HepG2 (cell line): ENCODE results near the gene ALDH18A1. TPM values are rescaled to one million over a fixed set of nuclear protein-coding genes. Genes with fewer than 3 reads are reported as not detected.

Experiments
- ATAC-seq: fragments of 200-7000 bp; cut with Tn5 transposase; 3 replicates; pipeline ENCODE4 v1.9.1; 2020; ENCODE audit warnings: mild to moderate bottlenecking, moderate library complexity
- BruUV-seq: library from RNA; stranded (reverse); fragments of 400-500 nt; replicated peaks from 2 replicates; lab custom pipeline; 2021; lab: Mats Ljungman, UMichigan
- CTCF ChIA-PET: fragments of 300-600 bp; formaldehyde crosslinking; extraction: SDS; loops from one replicate; lab custom pipeline; 2021; ENCODE audit warnings: low total read pairs, inconsistent platforms, low intra/inter-chr PET ratio; lab: Yijun Ruan, JAX
- POLR2A ChIA-PET: fragments of 350-600 bp; sonication (Branson Sonifier 250); formaldehyde crosslinking; loops from one replicate; lab custom pipeline; 2020; ENCODE audit warnings: antibody characterized with exemption, inconsistent platforms; lab: Yijun Ruan, JAX
- DNase-seq: peaks from one replicate; pipeline ENCODE4 v3.0.0-alpha.2; 2015; ENCODE audit warnings: low spot score
- FAIRE-seq: peaks from 3 replicates; lab custom pipeline; 2011; peaks lifted over from hg19 to GRCh38; lab: Jason Lieb, UNC
- H2AFZ ChIP-seq: one replicate; pipeline ENCODE4 v1.6.1; 2011; ENCODE audit warnings: low read length, inconsistent platforms
- H3K27ac ChIP-seq: fragments of 300-600 bp; 3 replicates; pipeline ENCODE4 v1.8.0; 2011; ENCODE audit warnings: mixed run types, mild to moderate bottlenecking, mixed read lengths, low read length, inconsistent platforms; ENCODE audit not compliant: insufficient read depth; ENCODE audit errors: extremely low read length
- H3K27me3 ChIP-seq, 2 experiments: fragments of 200-600 bp in 1 of 2; 2 replicates in 1 of 2; 3 replicates in 1 of 2; pipeline versions ENCODE4 v1.6.0 to v1.8.0; 2011; ENCODE audit warnings: low read length in 2 of 2, mild to moderate bottlenecking in 2 of 2, moderate library complexity in 2 of 2, inconsistent platforms in 1 of 2; ENCODE audit not compliant: insufficient read depth in 2 of 2, control insufficient read depth in 1 of 2
- H3K36me3 ChIP-seq, 2 experiments: fragments of 200-600 bp in 1 of 2; replicated peaks in 1 of 2; 2 replicates in 1 of 2; 3 replicates in 1 of 2; pipeline versions ENCODE4 v1.5.1 to v1.8.0; 2011; ENCODE audit warnings: low read length in 2 of 2, inconsistent platforms in 1 of 2; ENCODE audit not compliant: insufficient read depth in 2 of 2, control insufficient read depth in 1 of 2
- H3K4me1 ChIP-seq: 2 replicates; pipeline ENCODE4 v1.5.1; 2012; ENCODE audit warnings: low read length, inconsistent platforms; ENCODE audit not compliant: insufficient read depth
- H3K4me2 ChIP-seq: 2 replicates; pipeline ENCODE4 v1.6.0; 2011; ENCODE audit warnings: low read depth, low read length, inconsistent platforms
- H3K4me3 ChIP-seq, 3 experiments: fragments of 200-600 bp in 1 of 3; sonication (generic), shearing (Covaris generic) in 1 of 3; replicated peaks in 1 of 3; 2 replicates each; pipeline ENCODE4 v1.5.1; 2011 to 2016; ENCODE audit warnings: low read length in 3 of 3, inconsistent platforms in 2 of 3, low read depth in 2 of 3, mild to moderate bottlenecking in 2 of 3, control low read depth in 1 of 3, mixed read lengths in 1 of 3; ENCODE audit not compliant: insufficient read depth in 1 of 3
- H3K79me2 ChIP-seq: one replicate; pipeline ENCODE4 v1.6.1; 2011; ENCODE audit warnings: low read length, inconsistent platforms; ENCODE audit not compliant: insufficient read depth
- H3K9ac ChIP-seq: 2 replicates; pipeline ENCODE4 v1.6.0; 2011; ENCODE audit warnings: mild to moderate bottlenecking, low read depth, low read length, inconsistent platforms; ENCODE audit not compliant: insufficient read depth
- H3K9me3 ChIP-seq: 2 replicates; pipeline ENCODE4 v1.5.1; 2012; ENCODE audit warnings: mild to moderate bottlenecking, low read length
- H4K20me1 ChIP-seq: 2 replicates; pipeline ENCODE4 v1.6.0; 2011; ENCODE audit warnings: inconsistent platforms, mild to moderate bottlenecking, low read length, moderate library complexity; ENCODE audit not compliant: insufficient read depth
- EEA1 ChIP-seq: sonication (generic); formaldehyde crosslinking; IDR thresholded peaks from 2 replicates; pipeline ENCODE4 v1.5.1; 2020; ENCODE audit warnings: mild to moderate bottlenecking, missing genetic modification reagents, borderline replicate concordance
- FOXK1 ChIP-seq: sonication (generic); formaldehyde crosslinking; IDR thresholded peaks from 2 replicates; pipeline ENCODE4 v1.4.0; 2020; ENCODE audit warnings: low read depth, missing genetic modification reagents, borderline replicate concordance
- PHF5A ChIP-seq: IDR thresholded peaks from one replicate; pipeline ENCODE4 v1.6.1; 2018; ENCODE audit warnings: low read depth, missing genetic modification reagents; ENCODE audit not compliant: unreplicated experiment
- SOX5 ChIP-seq: IDR thresholded peaks from 2 replicates; pipeline ENCODE4 v1.6.1; 2016; ENCODE audit warnings: borderline replicate concordance
- ZNF235 ChIP-seq: sonication (generic); formaldehyde crosslinking; IDR thresholded peaks from 2 replicates; pipeline ENCODE4 v1.8.1; 2023; ENCODE audit warnings: mild to moderate bottlenecking, missing genetic modification reagents, borderline replicate concordance
- ZNF468 ChIP-seq: sonication (generic); formaldehyde crosslinking; IDR thresholded peaks from 2 replicates; pipeline ENCODE4 v1.8.0; 2022; ENCODE audit warnings: mild to moderate bottlenecking, moderate library complexity, missing genetic modification reagents
- ZNF501 ChIP-seq: sonication (generic); formaldehyde crosslinking; IDR thresholded peaks from 2 replicates; pipeline ENCODE4 v1.5.1; 2020; ENCODE audit warnings: mild to moderate bottlenecking, moderate library complexity, missing genetic modification reagents
- ZNF543 ChIP-seq: sonication (generic); formaldehyde crosslinking; IDR thresholded peaks from 2 replicates; pipeline ENCODE4 v1.4.0; 2020; ENCODE audit warnings: mild to moderate bottlenecking, missing genetic modification reagents
- WGBS: methylation state at CpG from one replicate; pipeline ENCODE4 v1.1.6; 2017; ENCODE audit warnings: low lambda C conversion rate; 5-methylcytosine and 5-hydroxymethylcytosine counted together
- in situ Hi-C: cut with HindIII; loops from 2 replicates; pipeline ENCODE4 v1.10.0; 2017; ENCODE audit warnings: low pct_unique_long_range_greater_than_20kb; ENCODE audit not compliant: extremely low pct_ligation_motif_present
- intact Hi-C: fragments of 100-400 bp; cut with micrococcal nuclease; formaldehyde crosslinking; loops from one replicate; pipeline ENCODE4 v1.10.0; 2022; ENCODE audit not compliant: unreplicated experiment
- polyA plus RNA-seq, 8 experiments: library from polyadenylated mRNA; depleted of rRNA in 3 of 8; stranded (reverse) in 7 of 8; unstranded in 1 of 8; fragments of >200 nt; fragmentation: Illumina TruSeq in 4 of 8; extraction: Trizol in 4 of 8; gene quantifications; 2 replicates each; pipeline versions ENCODE4 v1.2.1 to v1.2.3, GENCODE V29; 2011 to 2016; ENCODE audit warnings: low read depth in 4 of 8, missing spikeins in 1 of 8, mixed read lengths in 1 of 8; ENCODE audit not compliant: insufficient read depth in 1 of 8
- total RNA-seq, 5 experiments: library from RNA; depleted of rRNA; stranded (reverse); fragments of >200 nt; fragmentation: Illumina TruSeq; extraction: Trizol; gene quantifications; 2 replicates each; pipeline ENCODE4 v1.2.3, GENCODE V29; 2016; ENCODE audit warnings: low read depth in 1 of 5
- TF ChIP-seq, protein P1 (sequence below): sonication (generic); formaldehyde crosslinking; IDR thresholded peaks from 2 replicates; pipeline ENCODE4 v1.5.1; 2020; ENCODE audit warnings: missing genetic modification reagents, mild to moderate bottlenecking, borderline replicate concordance
- TF ChIP-seq, protein P2 (sequence below): sonication (generic); formaldehyde crosslinking; IDR thresholded peaks from 2 replicates; pipeline ENCODE4 v1.8.1; 2022; ENCODE audit warnings: low read depth, mild to moderate bottlenecking, missing genetic modification reagents
- TF ChIP-seq, protein P3 (sequence below): sonication (generic); formaldehyde crosslinking; IDR thresholded peaks from 2 replicates; pipeline ENCODE4 v1.4.0; 2020; ENCODE audit warnings: missing genetic modification reagents
- TF ChIP-seq, protein P4 (sequence below): sonication (generic); formaldehyde crosslinking; conservative IDR thresholded peaks from 2 replicates; pipeline ENCODE4 v1.8.1; 2023; ENCODE audit warnings: missing genetic modification reagents

The ALDH18A1 gene
- total and polyA plus RNA-seq, 2 of the 13 experiments (the other 11 are each of a cell fraction or from before 2014, with no cell fraction given): 180 to 263 TPM

DNA sequence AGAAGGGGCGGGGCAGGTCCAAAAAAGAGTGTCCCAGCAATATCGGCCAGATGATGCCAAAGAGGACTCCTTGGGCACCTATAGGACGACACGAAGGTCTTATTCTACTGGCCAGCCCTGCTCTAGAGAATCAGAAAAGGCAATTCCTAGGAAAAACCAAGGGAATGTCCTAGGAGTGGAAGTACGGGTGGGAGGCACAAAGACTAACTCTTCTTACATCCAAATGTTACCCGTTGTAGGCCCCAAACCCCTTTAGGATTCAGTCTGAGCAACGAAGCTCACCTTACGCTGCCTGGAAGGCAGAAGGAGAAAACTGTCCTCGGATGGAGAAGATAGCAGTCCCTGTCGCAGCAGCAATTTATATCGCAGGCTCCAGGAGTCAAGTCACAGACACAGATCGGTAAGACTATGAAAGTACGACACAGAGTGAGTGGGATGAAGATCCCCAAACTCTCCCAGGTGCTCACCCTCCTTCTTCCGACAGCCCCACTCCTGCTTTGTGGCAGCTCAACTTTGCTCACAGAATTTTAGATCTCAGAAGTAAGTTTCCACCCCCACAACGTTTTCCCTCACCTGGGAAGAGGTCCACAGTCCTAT lies 36.7 kb upstream of the ALDH18A1 start (continued):
- TF ChIP-seq, protein P1, sequence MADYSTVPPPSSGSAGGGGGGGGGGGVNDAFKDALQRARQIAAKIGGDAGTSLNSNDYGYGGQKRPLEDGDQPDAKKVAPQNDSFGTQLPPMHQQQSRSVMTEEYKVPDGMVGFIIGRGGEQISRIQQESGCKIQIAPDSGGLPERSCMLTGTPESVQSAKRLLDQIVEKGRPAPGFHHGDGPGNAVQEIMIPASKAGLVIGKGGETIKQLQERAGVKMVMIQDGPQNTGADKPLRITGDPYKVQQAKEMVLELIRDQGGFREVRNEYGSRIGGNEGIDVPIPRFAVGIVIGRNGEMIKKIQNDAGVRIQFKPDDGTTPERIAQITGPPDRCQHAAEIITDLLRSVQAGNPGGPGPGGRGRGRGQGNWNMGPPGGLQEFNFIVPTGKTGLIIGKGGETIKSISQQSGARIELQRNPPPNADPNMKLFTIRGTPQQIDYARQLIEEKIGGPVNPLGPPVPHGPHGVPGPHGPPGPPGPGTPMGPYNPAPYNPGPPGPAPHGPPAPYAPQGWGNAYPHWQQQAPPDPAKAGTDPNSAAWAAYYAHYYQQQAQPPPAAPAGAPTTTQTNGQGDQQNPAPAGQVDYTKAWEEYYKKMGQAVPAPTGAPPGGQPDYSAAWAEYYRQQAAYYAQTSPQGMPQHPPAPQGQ (CRISPR knock-in tag): 0 out of 2 replicates have a peak, but pooled peaks have one; percentile 62
- TF ChIP-seq, protein P2, sequence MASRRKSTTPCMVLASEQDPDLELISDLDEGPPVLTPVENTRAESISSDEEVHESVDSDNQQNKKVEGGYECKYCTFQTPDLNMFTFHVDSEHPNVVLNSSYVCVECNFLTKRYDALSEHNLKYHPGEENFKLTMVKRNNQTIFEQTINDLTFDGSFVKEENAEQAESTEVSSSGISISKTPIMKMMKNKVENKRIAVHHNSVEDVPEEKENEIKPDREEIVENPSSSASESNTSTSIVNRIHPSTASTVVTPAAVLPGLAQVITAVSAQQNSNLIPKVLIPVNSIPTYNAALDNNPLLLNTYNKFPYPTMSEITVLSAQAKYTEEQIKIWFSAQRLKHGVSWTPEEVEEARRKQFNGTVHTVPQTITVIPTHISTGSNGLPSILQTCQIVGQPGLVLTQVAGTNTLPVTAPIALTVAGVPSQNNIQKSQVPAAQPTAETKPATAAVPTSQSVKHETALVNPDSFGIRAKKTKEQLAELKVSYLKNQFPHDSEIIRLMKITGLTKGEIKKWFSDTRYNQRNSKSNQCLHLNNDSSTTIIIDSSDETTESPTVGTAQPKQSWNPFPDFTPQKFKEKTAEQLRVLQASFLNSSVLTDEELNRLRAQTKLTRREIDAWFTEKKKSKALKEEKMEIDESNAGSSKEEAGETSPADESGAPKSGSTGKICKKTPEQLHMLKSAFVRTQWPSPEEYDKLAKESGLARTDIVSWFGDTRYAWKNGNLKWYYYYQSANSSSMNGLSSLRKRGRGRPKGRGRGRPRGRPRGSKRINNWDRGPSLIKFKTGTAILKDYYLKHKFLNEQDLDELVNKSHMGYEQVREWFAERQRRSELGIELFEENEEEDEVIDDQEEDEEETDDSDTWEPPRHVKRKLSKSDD (CRISPR knock-in tag): 0 out of 2 replicates have a peak, but pooled peaks have one; percentile 37
- no peak for TF ChIP-seq ZNF543 (CRISPR knock-in tag)

DNA sequence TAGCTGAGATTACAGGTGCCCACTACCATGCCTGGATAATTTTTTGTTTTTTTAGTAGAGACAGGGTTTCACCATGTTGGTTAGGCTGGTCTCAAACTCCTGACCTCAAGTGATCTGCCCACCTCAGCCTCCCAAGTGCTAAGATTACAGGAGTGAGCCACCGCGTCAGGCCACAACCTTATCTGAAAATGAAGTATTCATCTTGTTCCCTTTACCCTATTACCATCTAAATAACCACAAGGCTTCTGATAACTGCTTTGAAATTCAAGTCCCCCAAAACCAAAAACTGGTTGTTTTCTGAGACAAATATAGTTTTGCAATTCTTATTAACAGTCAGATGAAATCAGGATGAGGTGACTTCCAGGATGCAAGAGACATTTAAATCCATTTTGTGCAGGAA lies 34.8 kb upstream of the ALDH18A1 start:
- Histone ChIP-seq H3K27me3 (no peaks in the 10 kb centered on the region; a peak in 1 of 5 replicates), H3K27ac (no peak overlapping the region), H3K4me1 (peaks cover 34% of the 10 kb centered on the region), H3K4me3 (no peak overlapping the region), H3K79me2 (peaks cover 29% of the 10 kb centered on the region), H3K9ac (no peak overlapping the region), H4K20me1 (no peaks in the 10 kb centered on the region), H3K9me3 (no peaks in the 10 kb centered on the region), H2AFZ (no peak overlapping the region), H3K4me2 (0 out of 2 replicates have a peak overlapping the region, but pooled peaks have one; percentile 88), H3K36me3 (peaks cover 10 to 37% of the 10 kb centered on the region in 2 experiments)
- in situ Hi-C loops (no loop called here), intact Hi-C loops (no loop called here)
- WGBS: 100% methylated on average over 2 of the region's 2 CpGs
- ChIA-PET CTCF (no interaction called here), POLR2A (no interaction called here)
- BruUV-seq: no TSS peak
- ATAC-seq (no peak), FAIRE-seq (no peak), DNase-seq (no peak)
- no peak for TF ChIP-seq ZNF235 (CRISPR knock-in tag)
- no peak for TF ChIP-seq SOX5
- TF ChIP-seq PHF5A (CRISPR knock-in tag): no peak
- no peak for TF ChIP-seq FOXK1 (CRISPR knock-in tag)
- no peak for TF ChIP-seq EEA1 (CRISPR knock-in tag)
- TF ChIP-seq ZNF501: no peak
- TF ChIP-seq, protein P3, sequence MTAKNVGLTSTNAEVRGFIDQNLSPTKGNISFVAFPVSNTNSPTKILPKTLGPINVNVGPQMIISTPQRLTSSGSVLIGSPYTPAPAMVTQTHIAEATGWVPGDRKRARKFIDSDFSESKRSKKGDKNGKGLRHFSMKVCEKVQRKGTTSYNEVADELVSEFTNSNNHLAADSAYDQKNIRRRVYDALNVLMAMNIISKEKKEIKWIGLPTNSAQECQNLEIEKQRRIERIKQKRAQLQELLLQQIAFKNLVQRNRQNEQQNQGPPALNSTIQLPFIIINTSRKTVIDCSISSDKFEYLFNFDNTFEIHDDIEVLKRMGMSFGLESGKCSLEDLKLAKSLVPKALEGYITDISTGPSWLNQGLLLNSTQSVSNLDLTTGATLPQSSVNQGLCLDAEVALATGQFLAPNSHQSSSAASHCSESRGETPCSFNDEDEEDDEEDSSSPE (CRISPR knock-in tag): no peak
- TF ChIP-seq ZNF468: no peak
- TF ChIP-seq, protein P4, sequence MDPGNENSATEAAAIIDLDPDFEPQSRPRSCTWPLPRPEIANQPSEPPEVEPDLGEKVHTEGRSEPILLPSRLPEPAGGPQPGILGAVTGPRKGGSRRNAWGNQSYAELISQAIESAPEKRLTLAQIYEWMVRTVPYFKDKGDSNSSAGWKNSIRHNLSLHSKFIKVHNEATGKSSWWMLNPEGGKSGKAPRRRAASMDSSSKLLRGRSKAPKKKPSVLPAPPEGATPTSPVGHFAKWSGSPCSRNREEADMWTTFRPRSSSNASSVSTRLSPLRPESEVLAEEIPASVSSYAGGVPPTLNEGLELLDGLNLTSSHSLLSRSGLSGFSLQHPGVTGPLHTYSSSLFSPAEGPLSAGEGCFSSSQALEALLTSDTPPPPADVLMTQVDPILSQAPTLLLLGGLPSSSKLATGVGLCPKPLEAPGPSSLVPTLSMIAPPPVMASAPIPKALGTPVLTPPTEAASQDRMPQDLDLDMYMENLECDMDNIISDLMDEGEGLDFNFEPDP: no peak
